HCT116 (cell line): Measurements from ENCODE around the gene PDE1A. TPM values are rescaled to one million over a fixed set of nuclear protein-coding genes. Genes with fewer than 3 reads are reported as not detected.

Experiments
- ATAC-seq: fragments of 200-7000 bp; cut with Tn5 transposase; 2 replicates; pipeline ENCODE4 v1.9.1; 2020; ENCODE audit warnings: mild to moderate bottlenecking, moderate library complexity
- BruUV-seq: library from RNA; stranded (reverse); fragments of 400-500 nt; replicated peaks from 2 replicates; lab custom pipeline; 2021; lab: Mats Ljungman, UMichigan
- CTCF ChIA-PET: fragments of 300-600 bp; sonication (Branson Sonifier 250); formaldehyde crosslinking; loops from one replicate; lab custom pipeline; 2021; ENCODE audit warnings: antibody characterized with exemption; lab: Charles Lee
- POLR2A ChIA-PET: fragments of 300-600, 350-600 bp; sonication (Branson Sonifier 250); formaldehyde crosslinking; loops from one replicate; lab custom pipeline; 2021; ENCODE audit warnings: antibody characterized with exemption; lab: Charles Lee
- RAD21 ChIA-PET, 2 experiments: fragments of 300-600 bp; sonication (Branson Sonifier 250); formaldehyde crosslinking; loops; one replicate each; lab custom pipeline; 2023; ENCODE audit warnings: low total read pairs in 2 of 2; ENCODE audit not compliant: uncharacterized antibody in 2 of 2, unreplicated experiment in 2 of 2, low non-redundant PET in 1 of 2; lab: Charles Lee
- DNase-seq: peaks from one replicate; pipeline ENCODE4 v3.0.0-alpha.2; 2010; ENCODE audit warnings: low read depth, low spot score
- H2AFZ ChIP-seq: fragments of 200-600 bp; shearing (Covaris generic), sonication (generic); 2 replicates; pipeline ENCODE4 v1.6.1; 2017; ENCODE audit warnings: low read depth, mixed run types, mixed read lengths, antibody characterized with exemption, low read length; ENCODE audit not compliant: poor library complexity, severe bottlenecking
- H3K27ac ChIP-seq: 2 replicates; pipeline ENCODE4 v1.5.1; 2012; ENCODE audit warnings: low read depth, low read length
- H3K27me3 ChIP-seq: fragments of 200-600 bp; sonication (generic); 2 replicates; pipeline ENCODE4 v1.6.1; 2016; ENCODE audit warnings: mixed run types, low read length, mixed read lengths; ENCODE audit not compliant: insufficient read depth
- H3K36me3 ChIP-seq, 2 experiments: fragments of 200-500 bp in 1 of 2; fragments of 200-600 bp in 1 of 2; sonication (Bioruptor generic) in 1 of 2; sonication (generic) in 1 of 2; 2 replicates each; pipeline versions ENCODE4 v1.5.1 to v1.6.1; 2014 to 2016; ENCODE audit warnings: low read length in 2 of 2, inconsistent platforms in 1 of 2, mixed read lengths in 1 of 2, mixed run types in 1 of 2; ENCODE audit not compliant: insufficient read depth in 2 of 2, control insufficient read depth in 1 of 2
- H3K4me1 ChIP-seq, 2 experiments: fragments of 200-600 bp in 1 of 2; sonication (generic) in 1 of 2; 2 replicates each; pipeline versions ENCODE4 v1.5.1 to v1.6.1; 2012 to 2017; ENCODE audit warnings: low read length in 2 of 2, inconsistent platforms in 1 of 2, mild to moderate bottlenecking in 1 of 2, mixed read lengths in 1 of 2, mixed run types in 1 of 2, moderate library complexity in 1 of 2; ENCODE audit not compliant: insufficient read depth in 2 of 2, control insufficient read depth in 1 of 2
- H3K4me2 ChIP-seq: fragments of 200-600 bp; sonication (generic); 2 replicates; pipeline ENCODE4 v1.6.1; 2017; ENCODE audit warnings: mixed run types, low read length, mixed read lengths
- H3K4me3 ChIP-seq, 2 experiments: fragments of 200-600 bp in 1 of 2; sonication (generic) in 1 of 2; replicated peaks in 1 of 2; 2 replicates each; pipeline ENCODE4 v1.5.1; 2011 to 2016; ENCODE audit warnings: low read length in 2 of 2, control low read depth in 1 of 2, low read depth in 1 of 2, mild to moderate bottlenecking in 1 of 2, mixed read lengths in 1 of 2, mixed run types in 1 of 2
- H3K79me2 ChIP-seq: fragments of 200-600 bp; sonication (generic); 2 replicates; pipeline ENCODE4 v1.6.1; 2017; ENCODE audit warnings: mild to moderate bottlenecking, mixed run types, low read length, moderate library complexity, mixed read lengths; ENCODE audit not compliant: insufficient read depth
- H3K9ac ChIP-seq: fragments of 200-600 bp; sonication (generic); 2 replicates; pipeline ENCODE4 v1.6.1; 2016; ENCODE audit warnings: low read length, mixed read lengths
- H3K9me2 ChIP-seq: fragments of 200-600 bp; sonication (generic), shearing (Covaris generic); 2 replicates; pipeline ENCODE4 v1.6.1; 2017; ENCODE audit warnings: mixed run types, mild to moderate bottlenecking, moderate library complexity; ENCODE audit not compliant: insufficient read depth
- H3K9me3 ChIP-seq, 2 experiments: fragments of 200-500 bp in 1 of 2; fragments of 200-600 bp in 1 of 2; sonication (Bioruptor generic) in 1 of 2; sonication (generic) in 1 of 2; 2 replicates each; pipeline ENCODE4 v1.6.1; 2014 to 2017; ENCODE audit warnings: low read length in 2 of 2, mixed read lengths in 2 of 2, inconsistent platforms in 1 of 2, low read depth in 1 of 2, mild to moderate bottlenecking in 1 of 2, mixed run types in 1 of 2, moderate library complexity in 1 of 2; ENCODE audit not compliant: control insufficient read depth in 1 of 2, insufficient read depth in 1 of 2
- H4K20me1 ChIP-seq: fragments of 200-600 bp; sonication (generic), shearing (Covaris generic); 2 replicates; pipeline ENCODE4 v1.6.1; 2017; ENCODE audit warnings: mixed run types, mild to moderate bottlenecking, moderate library complexity; ENCODE audit not compliant: insufficient read depth
- CBX3 ChIP-seq: IDR thresholded peaks from 2 replicates; pipeline ENCODE4 v1.6.1; 2012; ENCODE audit warnings: low read depth
- CTCF ChIP-seq, 3 experiments: fragments of 200-600 bp in 1 of 3; sonication (generic) in 1 of 3; IDR thresholded peaks in 2 of 3; conservative IDR thresholded peaks in 1 of 3; 2 replicates each; pipeline ENCODE4 v1.5.1; 2012 to 2017; ENCODE audit warnings: low read depth in 2 of 3, low read length in 2 of 3, antibody characterized with exemption in 1 of 3, borderline replicate concordance in 1 of 3, control low read depth in 1 of 3, mild to moderate bottlenecking in 1 of 3, mixed read lengths in 1 of 3, mixed run types in 1 of 3, moderate library complexity in 1 of 3; ENCODE audit not compliant: insufficient read depth in 1 of 3
- EGR1 ChIP-seq: IDR thresholded peaks from 2 replicates; pipeline ENCODE4 v1.6.1; 2012; ENCODE audit warnings: low read depth
- MAX ChIP-seq: IDR thresholded peaks from 2 replicates; pipeline ENCODE4 v1.6.1; 2012
- POLR2A ChIP-seq: IDR thresholded peaks from 2 replicates; pipeline ENCODE4 v1.7.0; 2011; ENCODE audit warnings: borderline replicate concordance; ENCODE audit not compliant: insufficient read depth, insufficient read length; ENCODE audit errors: extremely low read depth
- RAD21 ChIP-seq: IDR thresholded peaks from 2 replicates; pipeline ENCODE4 v1.6.1; 2012; ENCODE audit warnings: low read depth, mild to moderate bottlenecking
- REST ChIP-seq: IDR thresholded peaks from 2 replicates; pipeline ENCODE4 v1.6.1; 2012; ENCODE audit warnings: low read depth
- YY1 ChIP-seq: IDR thresholded peaks from 2 replicates; pipeline ENCODE4 v1.6.1; 2011; ENCODE audit warnings: low read length, low read depth, moderate library complexity, mild to moderate bottlenecking; ENCODE audit not compliant: insufficient replicate concordance; ENCODE audit errors: extremely low read depth
- ZFX ChIP-seq: fragments of 450-650 bp; IDR thresholded peaks from 2 replicates; pipeline ENCODE4 v1.6.1; 2017
- intact Hi-C: fragments of 100-400 bp; cut with micrococcal nuclease; formaldehyde crosslinking; loops from 2 replicates; pipeline ENCODE4 v1.10.0; 2022
- total RNA-seq: library from RNA; stranded (reverse); gene quantifications from one replicate; pipeline ENCODE4 v1.2.1, GENCODE V29; 2021; ENCODE audit not compliant: unreplicated experiment

Gene PDE1A
- total RNA-seq, 1 experiment from 2014 or later: 0.12 TPM

- TF ChIP-seq ZFX: no peak
- TF ChIP-seq MAX: no peak
- no peak for TF ChIP-seq EGR1
- TF ChIP-seq POLR2A: no peak
- TF ChIP-seq YY1: no peak
- TF ChIP-seq CBX3: no peak
- CTCF ChIA-PET: no interaction called here
- POLR2A ChIA-PET: no interaction called here
- Histone ChIP-seq H3K4me1 (peaks cover 0 to 4% of the 10 kb centered on the region in 2 experiments; a peak in 1 of 4 replicates), H3K36me3 (no peaks in the 10 kb centered on the region), H3K9ac (no peak overlapping the region), H3K27ac (no peak overlapping the region), H3K4me3 (no peak overlapping the region), H2AFZ (no peak overlapping the region), H3K27me3 (no peaks in the 10 kb centered on the region), H3K9me3 (no peaks in the 10 kb centered on the region), H3K79me2 (no peaks in the 10 kb centered on the region), H3K9me2 (no peaks in the 10 kb centered on the region), H3K4me2 (no peak overlapping the region), H4K20me1 (no peaks in the 10 kb centered on the region)
- DNase-seq (no peak), ATAC-seq (no peak)
- BruUV-seq: no TSS peak
- RAD21 ChIA-PET: no interaction called here
- intact Hi-C loops: no loop called here
Measured at GRCh38 chr2:182241936-182242335, 184.9 kb downstream of the PDE1A start.

GRCh38 chr2:182240862-182241371 lies 185.9 kb downstream of the PDE1A start:
- Histone ChIP-seq H3K36me3 (no peaks in the 10 kb centered on the region), H3K9me2 (no peaks in the 10 kb centered on the region), H3K4me2 (no peak overlapping the region), H3K4me1 (peaks cover 0 to 4% of the 10 kb centered on the region in 2 experiments; a peak in 1 of 4 replicates), H2AFZ (peak overlapping the region; percentile 63), H3K9me3 (no peaks in the 10 kb centered on the region), H3K9ac (no peak overlapping the region), H3K27me3 (no peaks in the 10 kb centered on the region), H3K4me3 (no peak overlapping the region), H4K20me1 (no peaks in the 10 kb centered on the region), H3K79me2 (no peaks in the 10 kb centered on the region), H3K27ac (no peak overlapping the region)
- ChIA-PET RAD21 (interaction anchor here in 1 of 2 experiments (1.7 kb wide), 1 partner anchor 408 kb away, joined by 4 read pairs; no protein-coding TSS in a partner anchor), POLR2A (interaction anchor here (1.1 to 1.2 kb wide), 2 partner anchors 20 to 409 kb away, joined by 3 read pairs; no protein-coding TSS in a partner anchor), CTCF (interaction anchor here (0.6 to 1.7 kb wide), 13 partner anchors 8 to 411 kb away, joined by 3 to 25 read pairs (median 5); no protein-coding TSS in a partner anchor)
- TF ChIP-seq CTCF (IDR thresholded peaks at IDR 0.05 in 2 of 3, conservative IDR thresholded peaks at IDR 0.05 in 1 of 3; ENCODE audit: borderline replicate concordance in 1 of 3, insufficient read depth in 1 of 3, low read depth in 2 of 3, low read length in 2 of 3) (peak; percentile 49 to 68 (median 59); a peak in 5 of 6 replicates), REST (no peak), RAD21 (peak; percentile 58)
- intact Hi-C loops: loop anchor here (1.0 kb wide), 1 partner anchor 408 kb away; no protein-coding TSS in a partner anchor
- no TSS peak for BruUV-seq
- DNase-seq (peak; percentile 38), ATAC-seq (peak; percentile 94)
